ENCODE data around the gene ZNF497.
"Not testable (repeated sequence)": the region's sequence is repeated elsewhere in the genome, so short reads cannot be mapped to it uniquely, and the experiment has no call there.

Gene ZNF497

DNA sequence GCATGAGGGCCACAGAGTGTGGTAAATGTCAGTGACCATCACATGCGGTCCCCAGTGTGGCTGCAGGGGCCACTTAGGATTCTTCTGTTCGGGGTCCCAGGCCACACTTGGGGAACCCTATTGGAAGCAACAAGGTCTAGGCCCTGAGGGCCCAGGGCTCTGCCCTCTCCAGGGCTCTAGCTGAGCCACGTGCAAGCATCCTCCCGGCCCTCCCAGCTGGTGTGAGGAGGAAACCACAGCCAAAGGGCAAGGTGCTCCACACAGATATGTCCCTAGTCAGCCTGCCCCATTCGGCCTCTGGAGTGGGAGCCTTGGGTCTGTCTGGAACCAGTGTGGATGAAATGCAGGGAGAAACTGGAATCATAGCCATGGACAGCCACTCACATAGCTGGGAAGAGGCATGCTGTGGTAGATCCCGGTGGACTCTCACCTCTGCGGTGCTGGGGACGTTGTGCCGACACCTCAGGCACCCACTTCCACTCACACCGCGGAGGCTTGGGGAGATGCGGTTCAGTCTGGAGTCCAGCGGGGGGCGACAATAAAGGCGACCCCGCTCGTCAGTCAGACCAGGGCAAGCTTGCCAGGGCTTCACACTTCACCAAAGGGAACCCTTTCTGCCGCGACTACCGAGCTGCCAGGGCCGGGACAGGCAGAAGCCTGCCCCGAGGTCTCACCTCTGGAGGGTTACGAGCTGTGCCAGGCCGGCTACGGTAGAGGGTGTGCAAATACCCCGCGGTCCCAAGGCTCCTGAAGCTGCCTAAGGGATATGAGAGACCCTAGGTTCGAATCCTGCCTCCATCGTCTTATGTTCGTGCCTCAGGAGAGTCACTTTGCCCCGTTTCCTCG lies 4.3 kb upstream of the ZNF497 start:
- DNase-seq = no peak

DNA sequence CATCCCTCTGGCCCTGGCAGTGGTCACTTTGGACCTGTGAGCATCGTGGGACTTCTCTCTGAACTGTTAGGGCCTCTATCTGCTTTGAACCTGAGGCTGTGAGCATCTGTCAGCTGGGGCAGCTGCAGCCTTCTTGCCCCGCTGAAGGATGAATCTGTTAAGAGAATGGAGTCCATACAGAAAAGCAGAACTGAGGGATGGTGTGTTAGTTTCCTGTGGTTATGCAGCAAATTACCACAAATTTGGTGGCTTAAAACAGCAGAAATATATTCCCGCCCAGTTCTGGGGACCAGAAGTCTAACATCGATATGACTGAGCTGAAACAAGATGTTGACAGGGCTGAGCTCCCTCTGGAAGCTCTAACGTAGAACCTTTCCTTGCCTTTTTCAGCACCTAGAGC lies 1.6 kb upstream of the ZNF497 start:
- peak in 2 of 3 donors; percentile 24 to 40 for DNase-seq

DNA sequence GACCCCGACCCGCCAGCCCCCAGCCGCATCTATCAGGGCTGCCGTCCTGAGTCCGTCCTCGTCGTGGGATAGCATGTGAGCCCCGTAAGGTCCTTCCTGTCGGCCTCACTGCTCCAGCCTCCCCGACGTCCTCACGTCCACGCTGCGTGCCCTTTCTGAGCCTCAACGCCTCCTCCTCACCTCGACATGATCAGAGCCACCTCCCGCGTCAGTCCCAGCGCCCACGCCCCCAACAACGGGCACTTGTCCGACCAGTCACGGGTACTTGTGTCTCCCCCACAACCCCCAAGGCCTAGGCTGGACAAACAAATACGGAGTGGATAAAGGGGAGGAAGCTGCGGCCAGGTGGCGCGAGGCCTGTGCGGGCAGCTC lies 665 bp downstream of the ZNF497 start:
- peak; percentile 32 to 55 (median 33) for DNase-seq

DNA sequence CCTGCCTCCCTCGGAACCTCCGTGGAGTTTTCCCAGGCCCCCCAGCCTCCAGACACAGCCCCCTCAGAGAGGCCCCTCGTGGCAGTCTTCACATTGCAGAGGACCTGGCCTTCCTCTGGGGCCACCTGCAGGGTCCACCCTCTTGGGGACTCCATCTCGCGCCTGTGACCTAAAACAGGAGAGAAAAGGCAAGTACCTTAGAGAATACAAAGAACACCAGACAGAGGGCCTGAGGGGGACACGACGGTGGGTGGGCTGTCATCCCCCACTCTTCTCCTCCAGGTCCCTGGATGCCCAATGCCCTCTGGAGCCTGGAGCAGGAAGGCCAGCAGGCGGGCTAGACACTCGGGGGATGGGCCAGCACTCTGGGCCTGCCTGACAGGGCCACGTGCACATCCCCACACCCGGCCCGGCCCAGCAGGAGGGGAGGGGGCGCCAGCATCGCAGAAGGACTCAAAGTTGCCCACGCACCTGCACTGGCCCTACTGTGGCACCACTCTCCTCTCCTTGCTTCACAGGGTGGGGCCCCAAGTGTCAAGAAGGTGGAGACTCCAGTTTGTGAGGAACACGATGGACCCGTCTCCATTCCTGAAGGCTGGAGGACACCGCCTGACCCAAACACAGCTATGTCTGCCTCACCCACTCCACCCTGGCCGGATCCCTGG lies 4.9 kb downstream of the ZNF497 start:
- no peak for DNase-seq

DNA sequence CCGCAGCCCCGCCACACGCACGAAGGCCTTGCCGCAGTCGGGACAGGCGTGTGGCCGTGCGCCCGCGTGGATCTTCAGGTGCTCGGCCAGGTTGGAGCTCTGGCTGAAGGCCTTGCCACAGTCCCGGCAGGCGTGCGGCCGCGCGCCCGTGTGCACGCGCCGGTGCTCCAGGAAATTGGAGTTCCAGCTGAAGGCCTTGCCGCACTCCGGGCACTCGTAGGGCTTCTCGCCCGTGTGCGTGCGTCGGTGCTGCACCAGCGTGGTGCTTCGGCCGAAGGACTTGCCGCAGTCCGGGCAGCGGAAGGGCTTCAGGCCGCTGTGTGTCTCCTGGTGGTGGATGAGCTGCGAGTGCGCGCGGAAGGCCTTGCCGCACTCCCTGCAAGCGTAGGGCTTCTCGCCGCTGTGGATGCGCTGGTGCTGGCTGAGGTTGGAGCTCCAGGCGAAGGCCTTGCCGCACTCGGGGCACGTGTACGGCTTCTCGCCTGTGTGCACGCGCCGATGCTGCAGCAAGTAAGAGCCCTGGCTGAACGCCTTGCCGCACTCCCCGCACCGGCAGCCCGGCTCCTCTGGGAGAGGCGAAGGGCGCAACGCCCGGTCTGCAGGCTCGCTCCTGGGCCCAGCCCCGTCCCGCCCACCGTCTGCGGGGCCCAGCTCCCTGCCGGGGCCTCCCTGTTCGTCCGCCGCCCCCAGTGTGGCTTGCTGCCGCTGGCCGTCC lies 5.6 kb downstream of the ZNF497 start:
- no peak for DNase-seq

DNA sequence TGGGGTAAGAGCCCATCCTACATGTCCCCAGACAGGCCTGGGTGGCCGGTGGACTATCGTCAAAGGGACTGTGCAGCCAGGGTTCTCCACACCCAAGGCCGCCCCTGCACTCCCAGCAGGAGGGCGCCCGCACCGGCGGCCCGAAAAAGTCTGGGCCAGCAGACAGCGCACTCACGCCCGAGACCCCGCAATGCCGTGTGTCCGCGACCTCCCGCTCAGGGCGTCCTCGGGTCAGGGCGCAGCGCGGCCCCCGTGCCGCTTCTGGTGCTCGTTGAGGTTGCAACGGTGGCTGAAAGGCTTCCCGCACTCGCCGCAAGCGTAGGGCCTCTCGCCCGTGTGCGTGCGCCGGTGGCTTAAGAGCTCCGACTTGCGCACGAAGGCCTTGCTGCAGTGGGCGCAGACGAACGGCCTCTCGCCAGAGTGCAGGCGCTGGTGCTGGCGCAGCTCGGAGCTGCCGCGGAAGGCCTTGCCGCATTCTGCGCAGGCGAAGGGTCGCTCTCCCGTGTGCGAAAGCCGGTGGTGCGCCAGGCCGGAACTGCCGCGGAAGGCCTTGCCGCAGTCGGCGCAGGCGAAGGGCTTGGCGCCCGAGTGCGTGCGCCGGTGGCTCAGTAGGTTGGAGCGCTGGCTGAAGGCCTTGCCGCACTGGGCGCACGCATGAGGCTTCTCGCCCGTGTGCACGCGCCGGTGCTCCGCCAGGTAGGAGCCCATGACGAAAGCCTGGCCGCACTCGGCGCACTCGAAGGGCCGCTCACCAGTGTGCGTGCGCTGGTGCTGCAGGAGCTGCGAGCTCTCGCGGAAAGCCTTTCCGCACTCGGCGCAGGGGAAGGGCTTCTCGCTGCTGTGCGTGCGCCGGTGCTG lies 6.4 kb downstream of the ZNF497 start:
- no peak for DNase-seq

DNA sequence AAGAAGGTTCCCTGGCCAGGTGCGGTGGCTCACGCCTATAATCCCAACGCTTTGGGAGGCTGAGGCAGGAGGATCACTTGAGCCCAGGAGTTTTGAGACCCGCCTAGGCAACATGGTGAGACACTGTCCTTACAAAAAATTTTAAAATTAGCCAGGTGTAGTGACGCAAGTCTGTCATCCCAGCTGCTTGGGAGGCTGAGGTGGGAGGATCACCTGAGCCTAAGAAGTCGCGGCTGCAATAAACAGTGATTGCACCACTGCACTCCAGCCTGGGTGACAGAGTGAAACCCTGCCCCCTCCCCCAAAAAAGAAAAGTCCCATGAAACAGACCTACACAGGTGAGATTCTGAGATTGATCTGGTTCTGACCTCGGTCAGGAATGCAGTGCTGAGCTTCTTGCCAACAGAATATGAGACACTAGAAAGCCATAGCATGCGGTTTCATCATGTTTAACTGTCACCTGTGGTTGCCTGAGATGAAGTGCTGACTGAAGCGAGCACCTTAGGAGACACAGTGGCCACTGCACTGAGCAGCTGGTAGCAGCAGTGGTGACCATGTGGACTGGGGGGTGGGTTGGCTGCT lies 7.2 kb downstream of the ZNF497 start:
- DNase-seq = no peak

DNA sequence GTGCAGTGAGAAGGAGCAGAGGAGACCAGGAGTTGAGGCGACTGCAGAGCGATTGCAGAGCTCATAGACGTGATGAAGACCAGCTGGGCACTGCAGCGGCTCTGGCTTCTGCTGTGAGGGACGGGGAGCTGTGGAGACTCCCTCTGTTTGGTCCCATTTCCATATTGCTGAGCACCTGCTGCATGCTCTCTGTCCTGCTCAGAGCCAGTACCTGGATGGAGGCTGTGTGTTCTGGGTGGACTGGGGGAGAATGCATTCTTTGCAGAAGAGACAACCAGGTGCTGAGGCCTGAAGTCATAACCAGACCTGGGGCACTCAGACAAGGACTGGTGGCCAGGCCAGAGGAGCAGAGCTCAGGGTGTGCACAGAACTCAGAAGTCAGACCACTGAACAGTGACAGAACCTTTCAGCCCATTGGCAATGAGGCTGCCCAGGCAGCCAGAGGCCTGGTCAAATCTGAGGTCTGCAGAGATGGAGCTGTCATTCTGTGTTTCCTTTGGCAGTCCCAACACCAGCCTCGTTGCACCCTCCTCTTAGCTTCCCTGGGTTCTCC lies 8.0 kb downstream of the ZNF497 start:
- no peak for DNase-seq

DNA sequence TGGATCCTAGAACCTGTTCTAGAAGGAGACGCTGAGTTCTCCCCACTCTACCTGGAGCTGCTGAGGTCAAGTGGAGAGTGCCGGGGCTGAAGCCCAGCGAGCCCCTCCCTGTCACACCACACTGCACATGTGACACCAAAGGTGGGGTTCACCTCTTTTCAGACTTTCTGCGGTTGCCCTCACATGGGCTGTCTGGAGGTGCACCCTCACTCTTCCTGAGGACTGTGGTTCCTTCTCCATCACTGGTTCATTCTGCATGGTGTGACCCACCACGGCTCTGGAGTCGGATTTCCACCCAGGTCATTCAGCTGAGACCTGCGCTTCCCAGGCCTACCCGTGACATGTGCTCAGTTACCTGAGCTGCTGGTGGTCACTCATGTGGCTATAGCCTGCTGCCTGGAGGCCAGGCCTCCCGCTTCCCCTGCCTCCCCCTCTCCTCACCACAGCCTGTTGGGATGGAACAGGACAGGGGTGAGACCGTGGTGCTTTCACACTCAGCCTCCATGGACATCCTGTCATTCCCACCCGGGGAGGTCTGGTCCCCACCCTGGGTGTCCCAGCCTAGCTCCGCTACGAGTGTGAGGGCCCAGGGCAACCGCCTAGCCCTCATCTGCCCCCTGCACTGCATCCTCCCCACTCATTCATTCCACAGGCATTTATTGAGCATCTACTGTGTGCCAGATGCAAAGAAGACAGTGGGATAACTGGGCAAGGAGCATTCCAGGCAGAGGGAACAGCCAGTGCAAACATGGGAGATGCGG lies 8.7 kb downstream of the ZNF497 start:
- DNase-seq = no peak

DNA sequence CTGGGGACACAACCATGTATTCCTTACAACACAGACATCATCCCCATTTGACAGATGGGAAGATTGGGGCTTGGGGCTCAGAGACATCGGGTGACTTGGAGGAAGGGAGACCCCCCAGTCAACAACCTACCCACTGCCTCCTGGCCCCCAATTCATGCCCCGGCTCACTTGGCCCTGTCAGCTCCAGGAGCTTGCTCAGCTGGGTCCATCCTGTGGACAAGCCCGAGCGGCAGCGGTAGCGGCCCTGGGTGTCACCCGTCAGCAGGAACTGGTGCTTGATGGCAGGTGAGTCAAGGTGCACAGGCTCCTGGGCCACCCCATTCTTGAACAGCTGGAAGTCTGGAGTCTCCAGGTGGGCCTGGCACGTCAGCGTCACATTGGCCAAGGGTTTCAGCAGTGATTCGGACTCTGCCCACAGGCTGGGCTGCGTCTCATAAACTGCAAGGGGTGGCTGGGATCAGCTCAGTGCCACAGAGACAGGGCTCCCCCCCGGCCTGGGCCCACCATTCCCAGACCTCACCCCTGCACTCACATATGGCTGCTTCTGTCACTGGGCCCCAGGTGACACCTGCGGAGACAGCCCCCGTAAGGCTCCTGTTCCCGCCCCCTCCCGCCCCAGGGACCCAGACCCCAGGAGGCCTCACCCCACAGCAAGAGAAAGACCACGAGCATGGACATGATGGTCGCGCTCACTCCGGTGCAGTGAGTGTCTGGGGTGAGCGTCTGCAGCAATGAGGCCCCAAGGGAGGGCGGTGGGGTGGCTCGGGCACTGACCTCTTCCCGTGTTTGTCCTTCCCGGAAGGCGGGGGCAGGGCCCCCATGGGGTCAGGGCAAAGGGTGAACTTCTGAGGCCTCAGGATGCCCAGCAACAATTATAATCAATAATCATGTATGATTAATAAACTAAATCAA lies 9.5 kb downstream of the ZNF497 start, which contains the start of gene A1BG:
A1BG (minus strand) TSS at position 733 of the 912 bp plus-strand sequence; CDS start at position 678, 55 bp downstream.
- no peak for DNase-seq

DNA sequence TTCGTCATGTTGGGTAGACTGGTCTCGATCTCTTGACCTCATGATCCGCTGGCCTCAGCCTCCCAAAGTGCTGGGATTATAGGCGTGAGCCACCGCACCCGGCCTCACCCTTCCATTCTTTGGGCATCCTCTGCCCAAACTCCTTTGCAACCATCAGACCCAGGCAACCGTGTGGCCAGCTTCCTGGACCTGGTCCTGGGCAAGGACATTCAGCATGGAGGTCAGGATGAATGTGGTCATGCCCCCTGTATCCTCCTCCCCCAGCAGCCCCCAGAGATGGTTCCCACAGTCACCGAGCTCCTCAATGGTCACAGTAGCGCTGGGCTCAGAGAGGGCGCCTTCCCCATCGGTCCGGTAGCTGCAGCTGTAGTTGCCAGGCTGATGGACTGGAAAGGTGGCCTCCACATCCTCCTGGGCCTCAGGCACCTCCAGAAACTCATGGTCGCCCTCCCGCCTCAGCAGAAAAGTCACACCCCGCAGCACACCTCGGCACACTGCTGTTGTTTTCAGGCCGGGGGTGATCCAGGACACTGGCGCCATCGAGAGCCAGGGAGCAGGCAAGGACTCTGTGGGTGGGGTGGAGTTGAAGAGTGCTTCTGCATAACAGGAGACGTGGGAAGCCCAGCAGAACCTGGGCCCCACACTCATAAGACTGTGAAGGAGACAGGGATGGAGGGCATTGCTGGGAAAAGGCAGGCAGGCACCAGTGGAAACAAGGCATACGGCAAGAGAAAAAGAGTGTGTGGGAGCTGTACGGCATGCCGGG lies 10.4 kb downstream of the ZNF497 start:
- no peak for DNase-seq

DNA sequence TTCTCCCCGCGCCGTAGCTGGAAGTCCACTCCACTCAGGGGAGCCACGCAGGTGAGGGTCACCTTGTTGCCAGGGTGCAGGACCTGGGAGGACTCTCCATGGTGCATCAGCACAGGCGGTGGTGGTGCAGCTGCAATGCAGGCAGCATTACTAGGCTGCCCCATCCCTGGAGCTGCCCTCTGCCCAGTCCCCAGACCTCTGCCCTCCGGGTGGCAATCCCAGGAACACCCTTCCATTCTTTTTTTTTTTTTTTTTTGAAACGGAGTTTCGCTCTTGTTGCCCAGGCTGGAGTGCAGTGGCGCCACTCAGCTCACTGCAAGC lies 11.0 kb downstream of the ZNF497 start:
- DNase-seq = no peak

DNA sequence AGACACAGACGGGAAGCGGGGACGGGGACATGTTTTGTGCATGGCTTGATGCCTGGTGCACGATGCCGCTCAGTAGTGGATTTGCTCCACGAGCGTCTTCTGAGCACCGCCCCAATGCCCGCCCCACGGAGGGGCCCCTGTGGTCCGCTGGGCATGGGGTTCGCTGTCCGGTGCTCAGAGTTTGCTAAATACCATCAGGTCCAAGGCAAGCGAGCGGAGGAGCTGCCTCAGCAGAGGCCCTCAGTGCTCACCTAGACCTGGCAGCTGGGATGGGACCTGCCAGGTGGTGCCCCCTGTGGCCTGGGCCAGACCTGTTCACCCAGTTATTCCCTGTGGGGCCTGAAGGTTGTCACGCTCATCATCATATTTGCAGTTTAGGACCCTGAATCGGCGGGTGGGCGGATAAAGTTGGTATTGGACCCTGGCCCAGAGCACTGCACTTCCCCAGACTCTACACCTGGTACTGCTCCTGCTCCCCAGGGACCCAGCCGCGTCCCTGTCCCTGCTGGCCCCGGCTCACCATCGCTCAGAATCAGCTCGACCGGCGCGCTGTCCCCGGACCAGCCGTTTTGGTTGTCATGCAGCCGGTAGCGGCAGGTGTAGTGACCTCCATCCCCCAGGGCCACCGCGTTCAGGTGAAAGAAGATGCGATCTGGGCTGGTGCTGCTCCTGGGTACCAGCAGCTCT lies 11.5 kb downstream of the ZNF497 start:
- no peak for DNase-seq

DNA sequence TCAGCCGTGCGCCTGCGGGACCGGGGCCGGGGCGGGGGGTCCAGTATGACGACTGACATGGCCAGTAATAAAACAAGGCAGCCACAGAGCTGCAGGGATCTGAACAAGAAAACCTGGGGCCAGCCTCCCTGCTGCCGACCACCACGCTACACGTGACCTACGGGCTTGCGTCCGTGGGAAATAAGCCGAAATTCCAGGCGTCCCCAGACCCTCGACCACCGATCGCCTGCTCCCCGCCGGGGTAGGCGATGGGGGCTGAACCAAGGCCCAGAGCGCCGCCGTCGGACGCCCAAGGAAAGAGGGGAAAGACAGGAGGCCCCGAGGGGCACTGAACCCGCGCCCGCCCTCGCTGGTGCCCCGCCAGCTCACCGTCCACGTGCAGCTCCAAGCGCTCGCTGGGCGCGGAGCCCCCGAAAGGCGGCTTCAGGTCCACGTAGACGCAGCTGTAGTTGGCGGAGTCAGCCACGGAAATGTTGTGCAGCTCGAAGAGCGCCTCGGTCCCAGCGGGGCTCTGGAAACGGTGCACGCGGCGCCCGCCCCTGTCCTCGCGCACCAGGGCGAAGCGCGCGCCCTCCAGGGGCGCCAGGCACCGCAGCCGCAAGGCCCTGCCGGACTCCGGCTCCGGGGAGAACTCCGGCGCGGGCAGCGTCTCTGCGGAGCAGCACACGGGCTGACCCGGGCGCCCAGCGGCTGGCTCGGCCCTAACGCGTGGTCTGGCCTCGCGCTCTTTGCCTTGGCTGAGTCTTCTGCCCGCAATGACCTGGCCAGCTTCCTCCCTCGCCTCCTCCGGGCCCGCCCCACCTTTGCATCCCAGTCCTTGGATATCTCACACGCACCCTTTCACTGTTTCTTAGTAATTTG lies 12.3 kb downstream of the ZNF497 start:
- no peak for DNase-seq

DNA sequence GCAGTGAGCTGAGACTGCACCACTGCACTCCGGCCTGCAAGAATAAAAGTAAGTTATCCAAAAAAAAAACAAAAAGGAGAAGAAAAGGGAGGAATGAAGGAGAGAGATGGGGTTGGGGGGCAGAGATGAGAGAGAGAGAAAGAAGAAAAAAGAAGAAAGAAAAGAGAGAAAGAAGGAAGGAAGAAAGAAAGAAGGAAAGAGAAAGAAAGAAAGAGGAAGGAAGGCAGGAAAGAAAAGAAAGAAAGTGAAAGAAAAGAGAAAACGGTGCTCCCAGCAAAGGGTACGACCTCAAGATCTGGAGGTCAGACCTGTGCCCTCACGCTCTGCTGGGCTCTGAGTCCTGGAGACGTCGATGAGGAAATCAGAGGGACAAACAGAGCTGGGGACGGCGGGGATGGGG lies 13.0 kb downstream of the ZNF497 start:
- no peak for DNase-seq

DNA sequence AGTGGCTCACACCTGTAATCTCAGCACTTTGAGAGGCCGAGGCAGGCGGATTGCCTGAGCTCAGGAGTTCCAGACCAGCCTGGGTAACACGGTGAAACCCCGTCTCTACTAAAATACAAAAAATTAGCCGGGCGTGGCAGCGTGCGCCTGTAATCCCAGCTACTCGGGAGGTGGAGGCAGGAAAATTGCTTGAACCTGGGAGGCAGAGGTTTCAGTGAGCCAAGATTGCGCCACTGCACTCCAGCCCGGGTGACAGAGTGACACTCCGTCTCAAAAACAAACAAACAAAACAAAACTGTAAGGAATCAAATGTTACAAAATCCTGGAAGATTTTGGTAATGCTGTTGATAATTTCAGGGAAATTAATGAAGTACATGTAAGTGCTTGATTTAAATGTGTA lies 14.5 kb downstream of the ZNF497 start:
- not testable (repeated sequence) for DNase-seq
